ENCODE data around the gene SLC13A4.

SLC13A4 gene

GRCh38 chr7:135770139-135770710, 42.2 kb upstream of the SLC13A4 start:
- no peak overlapping the region for H3K4me2 ChIP-seq (ENCODE audit: low read length)
- H3K4me1 ChIP-seq (ENCODE audit: low read length): no peaks in the 10 kb centered on the region
- no peaks in the 10 kb centered on the region for H3K9me3 ChIP-seq (ENCODE audit: insufficient read depth, low read length)
- H3K4me3 ChIP-seq (ENCODE audit: low read length): no peak overlapping the region
- H4K20me1 ChIP-seq (ENCODE audit: insufficient read depth, low read length): no peaks in the 10 kb centered on the region
- TF ChIP-seq CTCF (IDR thresholded peaks at IDR 0.05; ENCODE audit: low read depth, low read length) (no peak), EZH2phosphoT487 (IDR thresholded peaks at IDR 0.05; ENCODE audit: low read depth) (no peak)
- H2AFZ ChIP-seq (ENCODE audit: low read depth, low read length): no peak overlapping the region
- H3K27ac ChIP-seq (ENCODE audit: low read length): no peak overlapping the region
- no peaks in the 10 kb centered on the region for H3K36me3 ChIP-seq (replicated peaks; ENCODE audit: low read depth, low read length)
- H3K79me2 ChIP-seq (ENCODE audit: low read length): no peaks in the 10 kb centered on the region
- no peak overlapping the region for H3K9ac ChIP-seq (ENCODE audit: low read length)
- peaks cover 31% of the 10 kb centered on the region for H3K27me3 ChIP-seq (ENCODE audit: low read depth, low read length)

- Histone ChIP-seq H3K9me3 (ENCODE audit: insufficient read depth, low read length) (no peaks in the 10 kb centered on the region), H2AFZ (ENCODE audit: low read depth, low read length) (no peak overlapping the region)
- TF ChIP-seq EZH2phosphoT487 (IDR thresholded peaks at IDR 0.05; ENCODE audit: low read depth): no peak
- TF ChIP-seq CTCF (IDR thresholded peaks at IDR 0.05; ENCODE audit: low read depth, low read length): no peak
Observed at GRCh38 chr7:135769005-135769802, 41.2 kb upstream of the SLC13A4 start.

GRCh38 chr7:135768467-135768866, 40.5 kb upstream of the SLC13A4 start:
- Histone ChIP-seq H3K4me3 (ENCODE audit: low read length) (no peak overlapping the region), H3K27me3 (ENCODE audit: low read depth, low read length) (peaks cover 31% of the 10 kb centered on the region), H3K9ac (ENCODE audit: low read length) (no peak overlapping the region), H4K20me1 (ENCODE audit: insufficient read depth, low read length) (no peaks in the 10 kb centered on the region), H3K4me2 (ENCODE audit: low read length) (no peak overlapping the region), H3K36me3 (replicated peaks; ENCODE audit: low read depth, low read length) (no peaks in the 10 kb centered on the region), H3K79me2 (ENCODE audit: low read length) (no peaks in the 10 kb centered on the region), H2AFZ (ENCODE audit: low read depth, low read length) (no peak overlapping the region), H3K9me3 (ENCODE audit: insufficient read depth, low read length) (no peaks in the 10 kb centered on the region), H3K4me1 (ENCODE audit: low read length) (no peaks in the 10 kb centered on the region), H3K27ac (ENCODE audit: low read length) (no peak overlapping the region)
- no peak for TF ChIP-seq CTCF (IDR thresholded peaks at IDR 0.05; ENCODE audit: low read depth, low read length)
- no peak for TF ChIP-seq EZH2phosphoT487 (IDR thresholded peaks at IDR 0.05; ENCODE audit: low read depth)

More at GRCh38 chr7:135769005-135769802, 41.2 kb upstream of the SLC13A4 start:
- Histone ChIP-seq H3K4me3 (ENCODE audit: low read length) (no peak overlapping the region), H3K9ac (ENCODE audit: low read length) (no peak overlapping the region), H3K79me2 (ENCODE audit: low read length) (no peaks in the 10 kb centered on the region), H3K4me2 (ENCODE audit: low read length) (no peak overlapping the region), H3K36me3 (replicated peaks; ENCODE audit: low read depth, low read length) (no peaks in the 10 kb centered on the region), H4K20me1 (ENCODE audit: insufficient read depth, low read length) (no peaks in the 10 kb centered on the region), H3K4me1 (ENCODE audit: low read length) (no peaks in the 10 kb centered on the region), H3K27ac (ENCODE audit: low read length) (no peak overlapping the region), H3K27me3 (ENCODE audit: low read depth, low read length) (peaks cover 31% of the 10 kb centered on the region)

GRCh38 chr7:135768064-135768463, 40.1 kb upstream of the SLC13A4 start:
- H3K9me3 ChIP-seq (ENCODE audit: insufficient read depth, low read length): no peaks in the 10 kb centered on the region
- H3K4me2 ChIP-seq (ENCODE audit: low read length): no peak overlapping the region
- H3K9ac ChIP-seq (ENCODE audit: low read length): no peak overlapping the region
- H3K79me2 ChIP-seq (ENCODE audit: low read length): no peaks in the 10 kb centered on the region
- no peak overlapping the region for H3K4me3 ChIP-seq (ENCODE audit: low read length)
- peaks cover 35% of the 10 kb centered on the region for H3K27me3 ChIP-seq (ENCODE audit: low read depth, low read length)
- H3K4me1 ChIP-seq (ENCODE audit: low read length): no peaks in the 10 kb centered on the region
- H3K27ac ChIP-seq (ENCODE audit: low read length): no peak overlapping the region
- no peaks in the 10 kb centered on the region for H3K36me3 ChIP-seq (replicated peaks; ENCODE audit: low read depth, low read length)
- H4K20me1 ChIP-seq (ENCODE audit: insufficient read depth, low read length): no peaks in the 10 kb centered on the region
- H2AFZ ChIP-seq (ENCODE audit: low read depth, low read length): no peak overlapping the region
- TF ChIP-seq EZH2phosphoT487 (IDR thresholded peaks at IDR 0.05; ENCODE audit: low read depth) (no peak), CTCF (IDR thresholded peaks at IDR 0.05; ENCODE audit: low read depth, low read length) (no peak)

All from OCI-LY3 (cell line).